ENCODE measurements around the gene LHX1. TPM values are rescaled to one million over a fixed set of nuclear protein-coding genes. Genes with fewer than 3 reads are reported as not detected.

Gene LHX1
- total RNA-seq, 4 donors from 2014 or later = not detected

DNA sequence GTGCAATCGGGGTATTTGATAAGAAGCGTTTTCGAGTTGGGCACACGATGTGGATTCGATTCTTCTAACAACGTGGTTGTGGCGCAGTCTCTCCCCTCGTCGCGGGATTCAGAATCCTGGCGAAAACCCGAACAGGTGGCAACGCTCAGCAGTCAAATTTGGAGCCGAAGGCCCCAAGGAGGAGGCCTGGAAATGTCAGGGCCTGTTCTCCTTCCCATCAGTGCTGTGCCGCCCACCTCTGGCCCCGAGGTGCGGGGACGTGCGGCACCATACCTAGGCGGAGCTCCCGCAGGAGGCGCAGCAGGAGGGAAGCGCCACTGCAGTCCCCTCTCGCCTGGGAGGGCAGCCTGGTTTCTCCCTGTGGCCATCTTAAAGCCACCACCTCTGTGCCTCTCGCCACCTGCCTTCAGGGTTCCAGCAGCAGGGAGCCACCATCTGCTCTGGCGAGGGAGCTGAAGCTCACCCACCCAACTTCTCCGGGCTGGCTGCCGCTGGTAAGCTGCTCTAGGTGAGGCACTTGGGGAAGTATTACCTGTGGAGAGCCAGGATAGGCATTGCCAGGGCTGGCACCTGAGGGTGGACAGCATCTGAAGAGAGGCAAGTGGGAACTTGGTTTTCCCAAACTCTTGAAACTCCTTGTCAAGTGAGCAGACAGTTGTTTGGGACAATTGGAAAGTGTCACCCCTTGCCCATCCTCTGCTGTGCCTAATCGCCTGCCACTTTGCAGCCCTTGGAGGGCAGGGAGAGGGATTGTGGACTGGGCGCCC is 8.9 kb downstream of the LHX1 start:
- Histone ChIP-seq H3K9me3 (no peaks in the 10 kb centered on the region), H3K4me3 (no peak overlapping the region), H3K27ac (no peak overlapping the region), H3K4me1 (peaks cover 38% of the 10 kb centered on the region), H3K27me3 (peaks cover 65% of the 10 kb centered on the region), H3K36me3 (no peaks in the 10 kb centered on the region)
- 11% methylated on average over 23 of the region's 30 CpGs for WGBS
- TF ChIP-seq EP300 (IDR thresholded peaks at IDR 0.05) (no peak), POLR2A (IDR thresholded peaks at IDR 0.05) (no peak), POLR2AphosphoS5 (IDR thresholded peaks at IDR 0.05) (no peak)
- no peak for DNase-seq (ENCODE audit: low spot score in 2 of 2)

- TF ChIP-seq, protein P1, sequence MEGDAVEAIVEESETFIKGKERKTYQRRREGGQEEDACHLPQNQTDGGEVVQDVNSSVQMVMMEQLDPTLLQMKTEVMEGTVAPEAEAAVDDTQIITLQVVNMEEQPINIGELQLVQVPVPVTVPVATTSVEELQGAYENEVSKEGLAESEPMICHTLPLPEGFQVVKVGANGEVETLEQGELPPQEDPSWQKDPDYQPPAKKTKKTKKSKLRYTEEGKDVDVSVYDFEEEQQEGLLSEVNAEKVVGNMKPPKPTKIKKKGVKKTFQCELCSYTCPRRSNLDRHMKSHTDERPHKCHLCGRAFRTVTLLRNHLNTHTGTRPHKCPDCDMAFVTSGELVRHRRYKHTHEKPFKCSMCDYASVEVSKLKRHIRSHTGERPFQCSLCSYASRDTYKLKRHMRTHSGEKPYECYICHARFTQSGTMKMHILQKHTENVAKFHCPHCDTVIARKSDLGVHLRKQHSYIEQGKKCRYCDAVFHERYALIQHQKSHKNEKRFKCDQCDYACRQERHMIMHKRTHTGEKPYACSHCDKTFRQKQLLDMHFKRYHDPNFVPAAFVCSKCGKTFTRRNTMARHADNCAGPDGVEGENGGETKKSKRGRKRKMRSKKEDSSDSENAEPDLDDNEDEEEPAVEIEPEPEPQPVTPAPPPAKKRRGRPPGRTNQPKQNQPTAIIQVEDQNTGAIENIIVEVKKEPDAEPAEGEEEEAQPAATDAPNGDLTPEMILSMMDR (IDR thresholded peaks at IDR 0.05) = no peak
- TF ChIP-seq POLR2A (IDR thresholded peaks at IDR 0.05) (no peak), POLR2AphosphoS5 (IDR thresholded peaks at IDR 0.05) (no peak), EP300 (IDR thresholded peaks at IDR 0.05) (no peak)
- DNase-seq (ENCODE audit: low spot score in 2 of 2) = no peak
- H3K9me3 ChIP-seq = no peaks in the 10 kb centered on the region
- WGBS = 37% methylated on average over 2 of the region's 2 CpGs
- H3K27ac ChIP-seq = no peak overlapping the region
- peaks cover under 1% of the 10 kb centered on the region for H3K36me3 ChIP-seq
- no peak overlapping the region for H3K4me3 ChIP-seq
- H3K4me1 ChIP-seq = peaks cover 37% of the 10 kb centered on the region
- peaks cover 59% of the 10 kb centered on the region for H3K27me3 ChIP-seq
These were observed 9.4 kb downstream of the LHX1 start for GRCh38 chr17:36946726-36947091.

DNA sequence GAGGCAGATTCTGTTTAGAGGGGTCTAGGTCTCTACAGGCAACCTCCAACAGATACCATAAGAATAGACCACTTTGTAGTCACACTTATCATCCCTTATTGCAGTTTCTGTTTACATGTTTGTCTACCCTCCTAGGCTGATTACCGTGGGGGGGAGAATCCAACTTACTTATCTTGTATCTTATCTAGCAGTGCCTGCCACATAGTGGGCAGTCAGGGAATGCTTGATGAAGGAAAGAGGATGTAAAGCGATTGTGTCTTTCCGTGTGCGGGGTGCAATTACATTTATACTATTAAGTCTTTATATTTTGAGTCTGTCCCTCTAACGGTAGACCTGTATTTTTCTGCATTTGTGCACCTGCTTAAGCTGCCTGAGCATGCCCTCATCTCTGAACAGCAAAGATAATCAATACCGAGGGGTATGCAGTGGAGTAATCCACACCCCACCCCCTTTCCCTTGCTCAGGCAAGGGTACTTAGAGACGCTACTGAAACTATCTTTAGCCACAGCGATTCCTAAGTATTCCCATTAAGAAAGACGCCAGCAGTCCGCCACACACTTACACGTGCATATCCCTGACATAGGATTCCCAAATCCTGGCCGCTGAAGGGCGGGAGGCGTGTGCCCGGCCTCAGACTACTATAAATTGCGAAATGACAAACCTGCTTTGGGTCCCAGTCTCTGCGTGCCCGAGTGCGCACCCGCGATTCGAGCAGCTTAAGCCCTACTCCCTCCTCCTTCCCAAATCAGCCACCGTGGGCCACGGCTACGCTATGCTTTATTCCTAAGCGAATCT is 10.8 kb downstream of the LHX1 start:
- no peak for TF ChIP-seq EP300 (IDR thresholded peaks at IDR 0.05)
- TF ChIP-seq, protein P1 (IDR thresholded peaks at IDR 0.05) = no peak
- no peak for TF ChIP-seq POLR2A (IDR thresholded peaks at IDR 0.05)
- no peak for TF ChIP-seq POLR2AphosphoS5 (IDR thresholded peaks at IDR 0.05)
- DNase-seq (ENCODE audit: low spot score in 2 of 2) = no peak
- WGBS = 2% methylated on average over 26 of the region's 26 CpGs
- Histone ChIP-seq H3K4me3 (peak overlapping the region; percentile 81), H3K27ac (peak overlapping the region; percentile 85), H3K27me3 (peaks cover 45% of the 10 kb centered on the region), H3K4me1 (peaks cover 25% of the 10 kb centered on the region), H3K9me3 (no peaks in the 10 kb centered on the region), H3K36me3 (peaks cover 15% of the 10 kb centered on the region)

DNA sequence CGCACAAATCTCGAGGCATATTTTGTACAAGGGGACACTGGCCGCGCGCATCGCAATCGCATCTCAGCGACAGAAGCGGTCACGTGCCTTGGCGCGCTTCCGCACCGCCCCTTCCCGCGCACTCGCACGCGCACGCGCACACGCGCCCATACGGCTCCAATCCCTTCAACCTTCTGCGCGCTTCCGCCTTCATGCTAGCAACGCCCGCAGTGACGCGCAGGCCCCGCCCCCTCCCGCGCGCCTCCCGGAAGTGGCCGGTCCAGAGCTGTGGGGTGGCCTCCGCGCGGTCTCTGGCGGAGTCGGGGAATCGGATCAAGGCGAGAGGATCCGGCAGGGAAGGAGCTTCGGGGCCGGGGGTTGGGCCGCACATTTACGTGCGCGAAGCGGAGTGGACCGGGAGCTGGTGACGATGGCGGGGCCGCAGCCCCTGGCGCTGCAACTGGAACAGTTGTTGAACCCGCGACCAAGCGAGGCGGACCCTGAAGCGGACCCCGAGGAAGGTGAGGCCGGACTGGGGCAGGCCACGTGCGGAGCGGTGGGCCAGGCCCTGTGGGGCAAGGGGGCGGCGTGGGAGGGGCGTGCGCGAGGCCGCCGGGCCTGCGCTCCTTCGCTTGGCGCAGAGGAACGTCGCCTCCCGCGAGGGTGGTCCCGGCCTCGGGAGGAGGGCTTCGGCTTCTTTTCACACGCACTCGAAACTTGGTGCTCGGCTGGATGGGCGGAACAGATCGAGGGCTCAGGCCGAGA is 11.6 kb downstream of the LHX1 start, which contains the start of gene AATF:
Gene AATF (plus strand): TSS at position 238 of the 744 bp plus-strand sequence. CDS start 172 bp downstream, at position 410.
- H3K27me3 ChIP-seq = peaks cover 37% of the 10 kb centered on the region
- under 1% methylated on average over 21 of the region's 90 CpGs for WGBS
- TF ChIP-seq EP300 (IDR thresholded peaks at IDR 0.05) (no peak), POLR2A (IDR thresholded peaks at IDR 0.05) (peak; percentile 57 to 67), POLR2AphosphoS5 (IDR thresholded peaks at IDR 0.05) (peak; percentile 26 to 86 (median 52))
- TF ChIP-seq, protein P1 (IDR thresholded peaks at IDR 0.05) = no peak

DNA sequence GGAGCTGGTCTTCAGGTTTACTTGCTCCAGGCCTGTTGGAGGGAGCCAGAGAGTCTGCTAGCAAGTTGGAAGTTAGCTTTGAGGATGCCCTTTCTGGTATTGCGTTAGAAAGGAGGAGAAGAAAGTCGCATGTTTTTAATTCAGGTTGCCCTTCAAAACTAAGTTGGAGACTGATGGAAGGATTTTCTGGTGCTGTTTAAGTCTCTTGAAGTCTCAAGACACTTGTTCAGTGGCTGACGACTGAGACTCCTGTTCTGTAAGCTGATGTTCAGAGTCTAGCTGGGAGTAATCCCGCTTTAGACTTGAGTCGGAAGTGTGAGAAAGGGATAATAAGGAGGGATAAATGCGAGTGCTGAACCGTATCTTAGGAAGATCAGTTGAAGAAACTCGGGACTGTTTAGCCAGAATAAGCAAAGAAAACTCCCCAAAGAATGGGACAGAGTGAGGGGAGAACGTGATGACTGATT is 12.2 kb downstream of the LHX1 start:
- peaks cover 31% of the 10 kb centered on the region for H3K27me3 ChIP-seq
- DNase-seq (ENCODE audit: low spot score in 2 of 2) = no peak
- WGBS = 11% methylated on average over 9 of the region's 9 CpGs
- no peaks in the 10 kb centered on the region for H3K9me3 ChIP-seq
- H3K36me3 ChIP-seq = peaks cover 27% of the 10 kb centered on the region
- H3K4me3 ChIP-seq = peak overlapping the region; percentile 81
- TF ChIP-seq POLR2AphosphoS5 (IDR thresholded peaks at IDR 0.05) (no peak), POLR2A (IDR thresholded peaks at IDR 0.05) (no peak), EP300 (IDR thresholded peaks at IDR 0.05) (no peak)
- TF ChIP-seq, protein P1 (IDR thresholded peaks at IDR 0.05) = no peak
- peaks cover 25% of the 10 kb centered on the region for H3K4me1 ChIP-seq
- H3K27ac ChIP-seq = peak overlapping the region; percentile 85

More for the DNA sequence above, 11.6 kb downstream of the LHX1 start, which contains the start of gene AATF:
- H3K4me3 ChIP-seq = peak within 1 kb of the TSS; percentile 81
- no peaks in the 10 kb centered on the region for H3K9me3 ChIP-seq
- peaks cover 25% of the 10 kb centered on the region for H3K4me1 ChIP-seq
- peak; percentile 97 to 98 for DNase-seq (ENCODE audit: low spot score in 2 of 2)
- H3K36me3 ChIP-seq = peaks cover 21% of the 10 kb centered on the region
- peak within 1 kb of the TSS; percentile 85 for H3K27ac ChIP-seq
